ENCODE data around the gene NDUFS1.
"Not testable (repeated sequence)": the region's sequence is repeated elsewhere in the genome, so short reads cannot be mapped to it uniquely, and the experiment has no call there.

NDUFS1 gene

DNA sequence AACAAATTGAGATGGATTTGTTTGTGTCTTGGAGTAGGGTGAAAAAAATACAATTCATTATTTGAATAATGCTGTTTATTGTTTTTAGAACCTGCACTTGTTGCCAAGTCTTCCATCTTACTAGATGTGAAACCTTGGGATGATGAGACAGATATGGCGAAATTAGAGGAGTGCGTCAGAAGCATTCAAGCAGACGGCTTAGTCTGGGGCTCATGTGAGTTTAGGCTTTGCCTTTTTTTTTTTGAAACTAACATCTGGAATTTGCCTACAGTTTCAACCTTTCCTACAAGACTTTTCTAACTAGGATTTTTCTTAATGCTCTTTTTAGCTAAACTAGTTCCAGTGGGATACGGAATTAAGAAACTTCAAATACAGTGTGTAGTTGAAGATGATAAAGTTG is 3.2 kb upstream of the NDUFS1 start:
- DNase-seq (ENCODE audit: low spot score) = not testable (repeated sequence)

DNA sequence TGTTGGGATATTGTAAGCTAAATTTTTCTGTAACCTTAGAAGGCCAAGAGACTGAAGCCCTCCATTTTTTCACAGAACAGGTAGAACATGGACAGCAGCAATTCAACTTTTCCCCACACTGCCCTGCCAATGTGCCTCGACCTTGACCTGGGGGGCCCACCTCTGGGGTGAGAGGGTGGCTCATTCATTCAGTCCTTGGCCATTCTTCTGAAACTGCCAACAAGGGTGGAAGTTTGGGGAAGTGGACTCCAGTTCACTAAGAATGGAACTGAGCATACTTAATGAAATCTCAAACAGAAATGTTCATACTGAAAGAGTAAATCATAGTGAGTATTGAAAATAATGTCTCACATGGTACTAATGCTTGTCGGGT is 1.5 kb upstream of the NDUFS1 start:
- peak; percentile 24 for DNase-seq (ENCODE audit: low spot score)

DNA sequence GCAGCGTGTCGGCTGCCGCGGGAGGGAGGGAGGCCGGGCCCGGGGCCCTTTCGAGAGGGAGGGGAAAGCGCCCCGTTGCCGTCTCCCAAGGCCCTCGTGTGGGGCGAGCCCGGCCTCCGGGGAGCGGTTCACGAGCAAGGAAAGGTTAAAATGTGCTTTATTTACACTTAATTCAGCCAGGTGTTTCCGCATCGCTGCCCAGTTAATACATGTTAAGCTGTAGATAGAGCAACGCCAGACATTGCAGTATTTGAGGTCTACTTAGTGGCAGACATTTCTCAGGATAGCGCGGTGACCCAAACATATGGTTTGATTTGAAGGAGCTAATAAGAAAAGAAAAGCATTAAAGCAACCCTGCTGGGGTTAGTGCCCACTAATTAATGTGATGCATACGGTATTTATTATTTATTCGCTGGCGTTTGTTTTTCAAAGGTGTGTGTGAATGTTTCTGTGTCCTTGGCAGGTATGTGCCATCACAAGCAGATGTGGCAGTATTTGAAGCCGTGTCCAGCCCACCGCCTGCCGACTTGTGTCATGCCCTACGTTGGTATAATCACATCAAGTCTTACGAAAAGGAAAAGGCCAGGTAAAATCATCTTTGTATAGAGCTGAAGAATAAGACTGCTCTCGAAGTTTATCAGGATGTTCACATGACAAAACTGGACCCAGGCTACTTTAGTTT is 1.0 kb upstream of the NDUFS1 start:
- no peak for DNase-seq (ENCODE audit: low spot score)

DNA sequence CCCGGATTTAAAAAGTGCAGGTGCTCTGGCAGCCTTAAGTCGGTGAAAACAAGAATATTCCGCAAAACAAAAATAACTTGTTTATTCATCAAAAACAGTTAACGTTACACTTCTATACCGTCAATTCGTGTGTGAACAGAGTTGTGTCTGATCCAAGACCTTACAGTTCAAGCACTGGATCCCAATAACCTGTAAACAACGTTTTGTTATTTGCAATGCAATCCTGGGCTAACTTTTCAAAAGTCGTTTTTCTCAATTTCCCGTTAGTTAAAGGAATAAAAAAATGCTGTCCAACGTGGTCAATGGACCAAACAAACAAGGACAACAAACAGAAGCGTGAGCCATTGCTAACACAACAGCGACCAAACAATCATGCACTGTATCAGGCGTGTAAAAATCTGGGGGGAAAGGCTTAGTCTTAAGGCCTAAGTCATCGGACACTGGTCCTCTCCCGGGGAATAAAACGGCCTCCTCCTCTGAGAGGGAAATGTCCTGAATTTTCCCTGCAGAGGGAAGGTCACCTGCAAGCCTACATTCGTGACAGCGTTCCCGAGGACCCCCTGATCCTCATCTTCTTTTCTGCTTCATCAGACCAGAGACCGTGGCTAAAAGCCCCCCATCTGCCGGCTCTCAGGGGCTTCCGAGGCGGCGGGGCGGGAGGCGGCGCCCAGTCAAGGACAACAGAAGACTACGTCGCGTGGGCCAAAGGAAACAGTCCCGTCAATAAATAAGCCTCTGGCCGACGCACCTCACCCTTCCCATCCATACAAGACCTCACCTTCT is 490 bp downstream of the NDUFS1 start:
- DNase-seq (ENCODE audit: low spot score) = no peak

DNA sequence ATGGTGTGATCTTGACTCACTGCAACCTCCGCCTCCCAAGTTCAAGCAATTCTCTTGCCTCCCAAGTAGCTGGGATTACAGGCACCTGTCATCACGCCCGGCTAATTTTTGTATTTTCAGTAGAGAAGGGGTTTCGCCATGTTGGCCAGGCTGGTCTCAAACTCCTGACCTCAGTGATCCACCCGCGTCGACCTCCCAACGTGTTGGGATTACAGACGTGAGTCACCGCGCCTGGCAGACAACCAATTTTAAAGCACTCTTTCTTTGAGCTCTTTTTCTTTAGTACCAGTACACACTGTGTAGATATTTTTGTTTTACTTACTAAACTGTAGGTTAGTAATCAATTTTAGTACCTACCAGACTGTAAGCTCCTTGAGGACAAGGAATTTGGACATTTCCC is 2.2 kb downstream of the NDUFS1 start:
- DNase-seq (ENCODE audit: low spot score) = not testable (repeated sequence)

- DNase-seq (ENCODE audit: low spot score) = no peak
Measured at GRCh38 chr2:206154197-206154596, 5.0 kb downstream of the NDUFS1 start.

DNA sequence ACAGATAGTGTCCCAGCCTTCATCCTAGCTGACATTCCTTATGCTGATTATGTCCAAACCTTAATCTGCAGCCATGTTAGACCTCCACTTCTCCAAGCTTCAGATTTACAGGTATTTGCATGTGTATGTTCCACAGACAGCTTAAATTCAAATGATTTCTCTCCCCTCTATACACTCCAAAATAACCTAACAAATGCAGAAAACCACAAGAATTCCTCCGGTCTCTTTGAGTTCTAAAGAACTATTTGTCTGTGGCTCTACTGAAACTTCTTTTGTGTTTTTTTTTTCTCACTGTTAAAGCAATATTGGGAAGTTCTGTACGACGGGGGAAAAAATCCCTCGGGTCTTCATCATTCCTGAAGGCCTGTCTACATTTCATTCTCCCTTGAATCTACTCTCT is 8.6 kb downstream of the NDUFS1 start:
- DNase-seq (ENCODE audit: low spot score) = no peak

- DNase-seq (ENCODE audit: low spot score) = no peak
Measured at GRCh38 chr2:206150168-206150567, 9.1 kb downstream of the NDUFS1 start.

DNA sequence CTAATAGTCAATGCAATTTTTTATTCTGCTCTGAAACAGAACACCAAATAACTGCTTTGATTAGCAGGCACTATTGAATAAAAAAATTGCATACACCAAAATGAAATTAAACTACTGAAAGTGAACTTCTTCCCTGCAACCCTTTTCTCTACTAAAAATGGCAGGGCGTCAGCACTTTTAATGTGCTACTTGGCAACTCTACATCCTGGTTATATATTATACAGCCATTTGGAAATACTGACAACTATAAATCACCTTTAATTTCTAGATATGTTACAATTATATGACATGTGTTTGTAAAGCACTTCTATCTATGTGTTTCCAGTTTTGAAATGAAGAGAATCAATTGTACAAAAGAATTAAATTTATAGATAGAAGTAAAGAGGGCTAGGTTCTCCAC is 9.9 kb downstream of the NDUFS1 start:
- DNase-seq (ENCODE audit: low spot score) = no peak

DNA sequence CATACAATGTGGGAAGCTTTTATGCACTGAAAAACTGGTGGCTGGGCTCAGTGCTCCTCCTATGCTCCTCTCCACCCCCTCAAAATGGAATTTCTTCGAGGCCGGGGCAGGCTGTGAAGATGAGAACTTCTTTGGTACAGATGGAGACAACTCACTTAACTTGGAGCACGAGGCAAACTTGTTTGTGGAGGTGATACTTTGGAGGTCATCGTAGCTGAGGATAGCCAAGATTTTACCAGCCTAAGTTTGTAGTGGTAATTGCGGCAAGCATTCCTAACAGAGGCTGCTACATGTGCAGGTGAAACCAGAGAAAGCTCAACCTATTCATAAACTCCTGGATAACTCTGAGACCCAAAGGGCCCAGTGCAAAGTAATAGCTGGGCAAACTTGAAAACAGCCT is 13.6 kb downstream of the NDUFS1 start:
- no peak for DNase-seq (ENCODE audit: low spot score)

- no peak for DNase-seq (ENCODE audit: low spot score)
Measured at GRCh38 chr2:206144383-206144782, 14.9 kb downstream of the NDUFS1 start.

GRCh38 chr2:206143451-206143850 is 15.8 kb downstream of the NDUFS1 start:
- no peak for DNase-seq (ENCODE audit: low spot score)

DNA sequence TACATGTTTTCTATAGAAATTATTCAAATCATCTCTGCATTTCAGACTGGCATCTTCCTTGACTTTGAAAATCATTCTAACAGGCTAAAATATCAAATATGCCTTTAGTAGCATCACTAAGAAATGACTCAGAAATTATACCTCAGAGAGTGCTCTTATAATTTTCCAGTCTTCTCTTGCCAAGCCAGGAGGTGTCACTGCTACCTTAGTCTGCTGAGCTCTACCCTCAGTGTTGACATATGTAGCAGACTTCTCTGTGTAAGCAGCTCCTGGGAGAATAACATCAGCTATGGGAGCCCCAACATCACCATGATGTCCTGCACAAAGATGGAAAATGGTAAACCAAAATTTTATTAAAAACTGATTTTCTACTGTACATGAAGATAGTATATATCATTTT is 31.6 kb downstream of the NDUFS1 start:
- no peak for DNase-seq (ENCODE audit: low spot score)

- DNase-seq (ENCODE audit: low spot score) = no peak
Measured at GRCh38 chr2:206125901-206126300, 33.3 kb downstream of the NDUFS1 start.

GRCh38 chr2:206122569-206122968 is 36.7 kb downstream of the NDUFS1 start:
- not testable (repeated sequence) for DNase-seq (ENCODE audit: low spot score)

DNA sequence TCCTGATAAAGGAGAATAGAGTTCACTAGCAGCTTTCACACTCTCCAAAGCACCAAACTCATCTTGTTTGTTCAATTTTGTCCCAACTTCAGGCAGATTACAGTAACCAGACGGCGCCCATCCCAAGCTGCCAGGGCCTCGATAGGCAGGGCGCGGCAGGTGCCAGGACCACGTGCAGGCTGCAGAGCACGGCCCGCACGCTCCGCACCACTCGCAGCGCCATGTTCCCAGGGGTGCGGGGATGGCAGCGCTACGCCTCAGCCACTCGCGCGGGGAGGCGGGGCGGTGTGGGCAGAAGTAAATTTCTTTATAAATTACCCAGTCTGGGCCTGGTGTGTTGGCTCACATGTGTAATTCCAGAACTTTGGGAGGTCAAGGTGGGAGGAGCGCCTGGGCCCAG is 43.0 kb downstream of the NDUFS1 start:
- no peak for DNase-seq (ENCODE audit: low spot score)

- no peak for DNase-seq (ENCODE audit: low spot score)
Measured at GRCh38 chr2:206115026-206115578, 44.1 kb downstream of the NDUFS1 start.

GRCh38 chr2:206112846-206113547 is 46.2 kb downstream of the NDUFS1 start:
- DNase-seq (ENCODE audit: low spot score) = no peak

DNA sequence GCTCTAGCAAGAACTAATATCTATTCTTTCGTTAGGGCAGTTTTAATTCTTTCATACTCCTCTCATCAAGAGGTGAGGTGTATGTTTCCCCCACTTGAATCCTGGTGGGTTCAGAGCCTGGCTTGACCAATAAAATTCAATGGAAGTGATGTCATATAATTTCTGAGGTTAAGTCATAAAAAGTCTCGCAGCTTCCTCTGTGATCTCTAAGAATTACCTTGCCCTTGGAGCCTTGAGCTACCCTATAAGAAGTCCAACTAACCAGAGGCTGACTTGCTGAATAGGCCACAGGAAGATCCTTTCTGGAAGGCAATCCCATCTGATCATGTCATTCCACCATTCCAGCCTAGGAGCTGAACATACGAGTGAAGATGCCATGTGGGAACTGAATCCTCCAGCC is 47.1 kb downstream of the NDUFS1 start:
- no peak for DNase-seq (ENCODE audit: low spot score)

GRCh38 chr2:206108713-206109112 is 50.5 kb downstream of the NDUFS1 start:
- DNase-seq (ENCODE audit: low spot score) = no peak

GRCh38 chr2:206105541-206105940 is 53.7 kb downstream of the NDUFS1 start:
- DNase-seq (ENCODE audit: low spot score) = no peak

DNA sequence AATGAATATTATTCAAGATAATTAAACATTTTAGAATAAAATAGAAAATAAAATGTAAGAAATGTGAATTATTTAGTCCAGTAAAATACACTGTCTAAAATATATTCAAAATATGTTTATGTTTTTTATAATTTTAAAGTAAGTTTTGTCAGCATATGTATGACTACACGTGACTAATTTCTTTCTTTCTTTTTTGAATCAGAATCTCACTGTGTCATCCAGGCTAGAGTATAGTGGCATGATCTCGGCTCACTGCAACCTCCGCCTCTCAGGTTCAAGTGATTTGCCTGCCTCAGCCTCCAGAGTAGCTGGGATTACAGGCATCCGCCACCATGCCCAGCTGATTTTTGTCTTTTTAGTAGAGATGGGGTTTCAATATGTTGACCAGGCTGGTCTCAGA is 54.2 kb downstream of the NDUFS1 start:
- DNase-seq (ENCODE audit: low spot score) = no peak

DNA sequence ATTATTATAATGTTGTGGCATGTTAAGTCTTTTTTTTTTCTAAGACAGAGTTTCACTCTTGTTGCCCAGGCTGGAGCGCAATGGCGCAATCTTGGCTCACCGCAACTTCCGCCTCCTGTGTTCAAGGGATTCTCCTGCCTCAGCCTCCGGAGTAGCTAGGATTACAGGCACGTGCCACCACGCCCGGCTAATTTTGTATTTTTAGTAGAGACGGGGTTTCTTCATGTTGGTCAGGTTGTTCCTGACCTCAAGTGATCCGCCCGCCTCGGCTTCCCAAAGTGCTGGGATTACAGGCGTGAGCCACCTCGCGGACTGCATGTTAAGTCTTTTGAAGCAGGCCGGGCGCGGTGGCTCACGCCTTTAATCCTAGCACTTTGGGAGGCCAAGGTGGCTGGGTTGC is 60.4 kb downstream of the NDUFS1 start:
- DNase-seq (ENCODE audit: low spot score) = not testable (repeated sequence)

All from activated CD4-positive, alpha-beta T cell treated with anti-CD3 and anti-CD28 coated beads, Interleukin-2, Interleukin-4, amounts not matched to agents 100 ng/mL and 50 ng/mL, durations not matched to agents 16 hours and 8 hours (primary cell).